Skin of body (tissue), 2 donors: ENCODE data around the gene WNT7B. TPM values are rescaled to one million over a fixed set of nuclear protein-coding genes. Genes with fewer than 3 reads are reported as not detected.

Source experiments
- DNase-seq: peaks from one replicate; lab custom pipeline; 2025; lab: John Stamatoyannopoulos, UW
- total RNA-seq: library from RNA; depleted of rRNA; stranded (reverse); fragments of >200 nt; gene quantifications from one replicate; pipeline ENCODE4 v1.2.3, GENCODE V29; 2014

Gene WNT7B
- total RNA-seq, 1 donor from 2014 or later = 4.3 TPM

GRCh38 chr22:45878901-45879551 lies 97.9 kb downstream of the WNT7B start:
- no peak for DNase-seq

DNA sequence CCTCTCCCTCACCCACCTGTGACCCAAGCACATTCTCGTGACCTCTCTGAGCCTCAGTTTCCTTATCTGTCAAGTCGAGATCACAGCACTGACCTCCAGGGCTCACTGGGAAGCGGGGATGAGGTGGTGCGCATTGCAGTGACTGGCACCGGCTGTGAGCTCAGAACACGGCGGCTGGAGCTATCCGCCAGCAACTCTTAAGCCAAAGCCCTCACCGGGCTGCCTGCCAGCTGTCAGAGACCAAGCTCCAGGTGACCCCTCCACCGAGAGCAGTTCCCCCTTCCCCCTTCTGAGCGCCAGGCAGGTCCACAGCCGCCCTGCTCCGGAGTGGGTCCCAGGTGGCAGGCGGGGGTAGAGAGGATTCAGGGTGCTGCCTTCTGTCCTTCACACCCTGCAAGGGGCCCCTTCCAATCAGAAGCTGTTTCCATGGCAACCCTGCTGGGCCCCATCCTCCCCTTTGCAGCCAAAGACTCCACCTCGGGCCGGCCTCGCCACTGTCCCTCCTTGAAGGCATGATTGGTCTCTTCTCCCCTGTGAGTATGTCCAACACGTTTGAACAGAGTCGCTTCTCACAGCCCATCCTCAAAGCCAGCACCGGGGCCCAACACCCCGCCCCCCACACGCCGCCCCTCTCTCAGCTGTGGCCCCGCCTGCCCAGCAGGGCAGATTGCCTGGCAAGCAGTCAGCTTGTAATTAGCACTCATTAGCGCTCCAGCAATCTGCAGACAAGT lies 98.7 kb downstream of the WNT7B start:
- DNase-seq = no peak

DNA sequence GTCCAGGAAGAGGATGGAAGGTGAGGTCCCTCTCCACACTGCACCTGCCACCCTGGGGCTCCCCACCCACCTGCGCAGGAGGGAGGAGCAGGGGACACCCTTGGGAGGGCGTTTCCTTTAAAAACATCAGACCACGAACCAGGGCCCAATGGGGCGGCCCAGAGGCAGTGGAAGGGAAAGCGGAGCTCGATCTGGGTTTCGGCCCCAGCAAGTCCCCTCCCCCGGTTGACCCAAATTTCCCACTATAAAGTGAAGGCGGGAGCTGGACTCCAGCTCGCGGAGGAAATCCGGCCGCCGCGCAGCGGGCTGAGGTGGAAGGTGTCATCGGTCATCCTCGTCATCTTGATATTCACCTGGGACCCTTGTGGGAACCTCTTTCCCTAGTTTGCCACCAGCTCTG lies 99.3 kb downstream of the WNT7B start:
- no peak for DNase-seq

DNA sequence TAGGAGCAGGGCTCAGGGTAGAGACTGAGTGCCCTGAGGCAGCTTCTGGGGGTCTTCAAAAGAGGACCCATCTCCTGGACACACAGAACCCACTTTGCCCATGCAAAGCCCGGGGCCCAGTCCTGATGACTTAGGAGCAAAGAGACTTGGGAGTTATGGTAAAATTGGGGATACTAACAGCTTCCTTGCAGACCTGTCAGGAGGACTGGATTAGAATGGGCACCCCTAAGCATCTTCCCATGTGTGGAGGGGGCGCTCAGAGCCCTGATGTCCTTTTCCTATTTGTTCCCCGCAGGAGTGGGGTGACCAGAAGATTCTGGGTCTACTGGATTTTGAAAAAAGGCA lies 100.0 kb downstream of the WNT7B start:
- no peak for DNase-seq

DNA sequence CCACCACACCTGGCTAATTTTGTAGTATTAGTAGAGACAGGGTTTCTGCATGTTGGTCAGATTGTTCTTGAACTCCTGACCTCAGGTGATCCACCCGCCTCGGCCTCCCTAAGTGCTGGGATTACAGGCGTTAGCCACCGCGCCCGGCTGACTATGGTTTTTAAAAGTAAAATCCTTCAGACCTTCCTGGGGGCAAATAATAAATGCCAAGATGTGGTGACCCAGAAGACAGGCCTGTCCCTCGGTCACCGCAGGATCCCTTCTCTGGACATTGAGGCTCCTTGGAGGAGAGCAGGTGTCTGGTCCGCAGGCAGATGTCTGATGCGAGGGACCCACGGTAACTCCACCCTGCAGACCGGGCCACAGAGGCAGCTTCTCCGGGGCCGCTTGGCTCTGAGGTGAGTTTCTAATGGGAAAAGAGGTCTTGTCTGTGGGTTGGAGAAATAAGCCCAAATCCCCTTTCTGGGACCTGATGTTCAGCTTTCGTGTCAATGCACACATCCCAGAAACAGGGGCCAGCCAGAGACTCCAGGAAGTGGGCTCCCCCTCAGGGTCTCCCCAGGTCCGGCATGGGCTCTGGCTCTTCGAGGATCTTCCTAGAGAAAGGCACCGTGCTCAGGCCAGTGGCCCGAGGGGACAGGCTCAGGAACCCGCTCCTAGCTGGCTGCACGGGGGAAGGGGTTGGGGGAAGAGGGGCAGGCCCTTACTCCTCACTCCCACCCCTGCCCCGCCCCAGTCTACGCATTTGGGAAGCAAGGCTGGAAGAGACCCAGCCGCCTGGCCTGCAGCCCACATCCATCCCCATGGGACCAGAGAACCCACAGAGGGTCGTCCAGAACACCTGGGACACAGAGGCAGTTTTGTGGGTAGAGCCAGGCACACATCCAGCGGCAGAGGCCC lies 100.6 kb downstream of the WNT7B start:
- no peak for DNase-seq

- DNase-seq = no peak
Observed at GRCh38 chr22:45872659-45873263, 104.2 kb downstream of the WNT7B start.

DNA sequence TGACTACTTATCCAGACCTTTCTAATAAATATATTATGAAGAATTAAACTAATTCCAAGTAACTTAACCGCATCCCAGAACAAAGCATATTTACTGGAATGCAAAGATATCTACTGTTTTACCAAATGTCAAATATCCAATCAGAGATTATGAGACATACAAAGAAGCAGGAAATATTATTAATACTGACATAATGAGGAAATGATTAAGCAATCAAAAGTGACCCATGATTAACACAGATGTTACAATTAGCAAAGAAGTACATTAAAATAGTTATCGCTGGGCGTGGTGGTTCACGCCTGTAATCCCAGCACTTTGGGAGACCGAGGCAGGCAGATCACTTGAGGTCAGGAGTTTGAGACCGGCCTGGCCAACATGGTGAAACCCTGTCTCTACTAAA lies 105.2 kb downstream of the WNT7B start:
- DNase-seq = no peak

Other genes starting within 250 kb of the WNT7B start
- gene PPARA, start 173.4 kb upstream of the WNT7B start, total RNA-seq = 24.2 TPM